Breast epithelium (tissue), 4 donors: ENCODE results near the gene STON2. TPM values are rescaled to one million over a fixed set of nuclear protein-coding genes. Genes with fewer than 3 reads are reported as not detected.

Experiments used
- DNase-seq, 2 donors: peaks; one replicate each; pipeline ENCODE4 v3.0.0-alpha.2; 2019; ENCODE audit warnings: low spot score in 2 of 2
- H3K27ac ChIP-seq, 2 donors: fragments of 200-600 bp; sonication (generic) in 1 of 2; one replicate each; pipeline ENCODE4 v1.5.1; 2016 to 2019; ENCODE audit warnings: mild to moderate bottlenecking in 1 of 2
- H3K27me3 ChIP-seq, 2 donors: fragments of 200-600 bp; sonication (generic) in 1 of 2; one replicate each; pipeline versions ENCODE4 v1.5.1 to v1.6.0; 2017 to 2019; ENCODE audit warnings: control low read depth in 1 of 2, mild to moderate bottlenecking in 1 of 2
- H3K36me3 ChIP-seq: fragments of 200-600 bp; one replicate; pipeline ENCODE4 v1.5.1; 2019
- H3K4me1 ChIP-seq, 2 donors: fragments of 200-600 bp; sonication (generic); one replicate each; pipeline ENCODE4 v1.5.1; 2016 to 2019; ENCODE audit warnings: control low read depth in 1 of 2
- H3K4me3 ChIP-seq, 3 donors: fragments of 200-600 bp; sonication (generic); 1 replicate in 2 of 3; 2 replicates in 1 of 3; pipeline ENCODE4 v1.5.1; 2016 to 2019; ENCODE audit warnings: mild to moderate bottlenecking in 3 of 3, moderate library complexity in 2 of 3
- H3K9me3 ChIP-seq, 2 donors: fragments of 200-600 bp; sonication (generic) in 1 of 2; one replicate each; pipeline ENCODE4 v1.5.1; 2016 to 2019; ENCODE audit warnings: control low read depth in 1 of 2
- POLR2A ChIP-seq: fragments of 450-650 bp; IDR thresholded peaks from one replicate; pipeline ENCODE4 v1.6.1; 2016; ENCODE audit warnings: antibody characterized with exemption, mild to moderate bottlenecking, moderate library complexity
- POLR2AphosphoS5 ChIP-seq, 3 donors: sonication (generic); formaldehyde crosslinking; IDR thresholded peaks; one replicate each; pipeline ENCODE4 v1.6.1; 2017; ENCODE audit warnings: antibody characterized with exemption in 3 of 3
- intact Hi-C: fragments of 100-400 bp; cut with DNase I; formaldehyde crosslinking; loops from one replicate; pipeline ENCODE4 v1.15.1; 2023; ENCODE audit warnings: low total_unique reads
- total RNA-seq, 3 donors: library from RNA; depleted of rRNA; stranded (reverse); fragments of >200 nt; gene quantifications; one replicate each; pipeline ENCODE4 v1.1.0, GENCODE V29; 2016
- TF ChIP-seq, protein P1 (sequence below), 3 donors: fragments of 450-650 bp; IDR thresholded peaks; one replicate each; pipeline ENCODE4 v1.5.1; 2016 to 2017; ENCODE audit warnings: antibody characterized with exemption in 3 of 3, mild to moderate bottlenecking in 3 of 3, moderate library complexity in 3 of 3

The STON2 gene
- total RNA-seq, 3 donors from 2014 or later: 24.6 to 30.2 (median 27.5) TPM

- no peak for TF ChIP-seq POLR2A
- intact Hi-C loops: no loop called here
- H3K36me3 ChIP-seq: no peaks in the 10 kb centered on the region
Measured at GRCh38 chr14:81352413-81352812, 47.7 kb downstream of the STON2 start.

GRCh38 chr14:81351205-81351604 lies 48.9 kb downstream of the STON2 start:
- H3K27me3 ChIP-seq: no peaks in the 10 kb centered on the region
- no peak overlapping the region for H3K4me3 ChIP-seq
- no peaks in the 10 kb centered on the region for H3K36me3 ChIP-seq
- intact Hi-C loops: no loop called here
- H3K9me3 ChIP-seq: peaks cover 0 to 4% of the 10 kb centered on the region in 2 donors
- no peak overlapping the region for H3K27ac ChIP-seq
- DNase-seq: no peak
- no peaks in the 10 kb centered on the region for H3K4me1 ChIP-seq
- TF ChIP-seq POLR2A (no peak), POLR2AphosphoS5 (IDR thresholded peaks at IDR 0.05) (no peak)
- TF ChIP-seq, protein P1, sequence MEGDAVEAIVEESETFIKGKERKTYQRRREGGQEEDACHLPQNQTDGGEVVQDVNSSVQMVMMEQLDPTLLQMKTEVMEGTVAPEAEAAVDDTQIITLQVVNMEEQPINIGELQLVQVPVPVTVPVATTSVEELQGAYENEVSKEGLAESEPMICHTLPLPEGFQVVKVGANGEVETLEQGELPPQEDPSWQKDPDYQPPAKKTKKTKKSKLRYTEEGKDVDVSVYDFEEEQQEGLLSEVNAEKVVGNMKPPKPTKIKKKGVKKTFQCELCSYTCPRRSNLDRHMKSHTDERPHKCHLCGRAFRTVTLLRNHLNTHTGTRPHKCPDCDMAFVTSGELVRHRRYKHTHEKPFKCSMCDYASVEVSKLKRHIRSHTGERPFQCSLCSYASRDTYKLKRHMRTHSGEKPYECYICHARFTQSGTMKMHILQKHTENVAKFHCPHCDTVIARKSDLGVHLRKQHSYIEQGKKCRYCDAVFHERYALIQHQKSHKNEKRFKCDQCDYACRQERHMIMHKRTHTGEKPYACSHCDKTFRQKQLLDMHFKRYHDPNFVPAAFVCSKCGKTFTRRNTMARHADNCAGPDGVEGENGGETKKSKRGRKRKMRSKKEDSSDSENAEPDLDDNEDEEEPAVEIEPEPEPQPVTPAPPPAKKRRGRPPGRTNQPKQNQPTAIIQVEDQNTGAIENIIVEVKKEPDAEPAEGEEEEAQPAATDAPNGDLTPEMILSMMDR (IDR thresholded peaks at IDR 0.05): no peak

More at GRCh38 chr14:81352413-81352812, 47.7 kb downstream of the STON2 start:
- H3K4me3 ChIP-seq: no peak overlapping the region
- no peaks in the 10 kb centered on the region for H3K4me1 ChIP-seq
- DNase-seq: no peak
- H3K27me3 ChIP-seq: no peaks in the 10 kb centered on the region
- H3K9me3 ChIP-seq: peaks cover 0 to 4% of the 10 kb centered on the region in 2 donors
- no peak overlapping the region for H3K27ac ChIP-seq

GRCh38 chr14:81350344-81351130 lies 49.6 kb downstream of the STON2 start:
- Histone ChIP-seq H3K27ac (peak overlapping the region; percentile 7 to 40), H3K36me3 (no peaks in the 10 kb centered on the region), H3K27me3 (no peaks in the 10 kb centered on the region), H3K9me3 (peaks cover 0 to 4% of the 10 kb centered on the region in 2 donors), H3K4me3 (no peak overlapping the region), H3K4me1 (no peaks in the 10 kb centered on the region)
- no peak for DNase-seq
- TF ChIP-seq, protein P1 (IDR thresholded peaks at IDR 0.05): no peak
- TF ChIP-seq POLR2AphosphoS5 (IDR thresholded peaks at IDR 0.05) (no peak), POLR2A (no peak)
- intact Hi-C loops: no loop called here

DNA sequence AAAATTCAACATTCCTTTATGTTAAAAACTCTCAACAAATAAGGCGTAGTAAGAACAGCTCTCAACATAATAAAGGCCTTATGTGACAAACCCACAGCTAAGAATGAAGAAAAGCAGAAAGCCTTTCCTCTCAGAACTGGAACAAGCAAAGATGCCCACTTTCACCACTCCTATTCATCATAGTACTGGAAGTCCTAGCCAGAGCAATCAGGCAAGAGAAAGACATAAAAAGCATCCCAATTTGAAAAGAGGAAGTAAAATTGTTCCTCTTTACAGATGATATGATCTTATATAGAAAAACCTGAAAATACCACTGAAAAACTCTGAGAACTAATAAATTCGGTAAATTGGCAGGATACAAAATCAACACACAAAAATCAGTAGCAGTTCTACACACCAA lies 52.1 kb downstream of the STON2 start:
- no peaks in the 10 kb centered on the region for H3K36me3 ChIP-seq
- no peak overlapping the region for H3K27ac ChIP-seq
- no peaks in the 10 kb centered on the region for H3K4me1 ChIP-seq
- no peaks in the 10 kb centered on the region for H3K9me3 ChIP-seq
- no peak overlapping the region for H3K4me3 ChIP-seq
- no peak for DNase-seq
- intact Hi-C loops: no loop called here
- H3K27me3 ChIP-seq: no peaks in the 10 kb centered on the region
- TF ChIP-seq, protein P1 (IDR thresholded peaks at IDR 0.05): no peak

DNA sequence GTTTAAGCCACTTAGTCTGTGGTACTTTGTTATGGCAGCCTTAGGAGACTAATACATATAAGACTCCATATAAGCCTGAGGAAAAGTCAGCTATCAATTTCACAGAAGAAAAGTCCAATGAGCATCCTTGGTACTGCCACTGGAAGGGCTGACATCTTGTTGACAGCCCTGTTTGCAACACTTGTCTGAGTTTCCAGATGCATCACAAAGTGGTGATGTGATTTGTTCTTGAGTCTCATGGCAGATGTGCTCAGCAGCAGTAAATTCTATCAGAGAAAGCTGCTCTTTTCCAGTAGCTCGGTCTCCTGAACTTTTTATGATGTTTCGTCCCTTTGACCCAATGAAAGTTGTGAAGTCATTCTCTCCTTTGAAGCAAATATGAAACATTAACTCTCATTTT lies 54.3 kb downstream of the STON2 start:
- H3K9me3 ChIP-seq: no peaks in the 10 kb centered on the region
- intact Hi-C loops: no loop called here
- no peaks in the 10 kb centered on the region for H3K27me3 ChIP-seq
- TF ChIP-seq, protein P1 (IDR thresholded peaks at IDR 0.05): no peak
- TF ChIP-seq POLR2AphosphoS5 (IDR thresholded peaks at IDR 0.05): no peak
- TF ChIP-seq POLR2A: no peak
- no peaks in the 10 kb centered on the region for H3K4me1 ChIP-seq
- H3K36me3 ChIP-seq: no peaks in the 10 kb centered on the region
- no peak overlapping the region for H3K4me3 ChIP-seq
- no peak overlapping the region for H3K27ac ChIP-seq
- DNase-seq: no peak
